CD4-positive, alpha-beta T cell treated with Interleukin-17A for 4 hours (primary cell): Measurements from ENCODE around the gene BIRC6.
"Not testable (repeated sequence)": the region's sequence is repeated elsewhere in the genome, so short reads cannot be mapped to it uniquely, and the experiment has no call there.

Source experiments
- DNase-seq: peaks from one replicate; pipeline ENCODE4 v3.0.0-alpha.2; 2020; ENCODE audit warnings: mixed read lengths

BIRC6 gene, protein sequence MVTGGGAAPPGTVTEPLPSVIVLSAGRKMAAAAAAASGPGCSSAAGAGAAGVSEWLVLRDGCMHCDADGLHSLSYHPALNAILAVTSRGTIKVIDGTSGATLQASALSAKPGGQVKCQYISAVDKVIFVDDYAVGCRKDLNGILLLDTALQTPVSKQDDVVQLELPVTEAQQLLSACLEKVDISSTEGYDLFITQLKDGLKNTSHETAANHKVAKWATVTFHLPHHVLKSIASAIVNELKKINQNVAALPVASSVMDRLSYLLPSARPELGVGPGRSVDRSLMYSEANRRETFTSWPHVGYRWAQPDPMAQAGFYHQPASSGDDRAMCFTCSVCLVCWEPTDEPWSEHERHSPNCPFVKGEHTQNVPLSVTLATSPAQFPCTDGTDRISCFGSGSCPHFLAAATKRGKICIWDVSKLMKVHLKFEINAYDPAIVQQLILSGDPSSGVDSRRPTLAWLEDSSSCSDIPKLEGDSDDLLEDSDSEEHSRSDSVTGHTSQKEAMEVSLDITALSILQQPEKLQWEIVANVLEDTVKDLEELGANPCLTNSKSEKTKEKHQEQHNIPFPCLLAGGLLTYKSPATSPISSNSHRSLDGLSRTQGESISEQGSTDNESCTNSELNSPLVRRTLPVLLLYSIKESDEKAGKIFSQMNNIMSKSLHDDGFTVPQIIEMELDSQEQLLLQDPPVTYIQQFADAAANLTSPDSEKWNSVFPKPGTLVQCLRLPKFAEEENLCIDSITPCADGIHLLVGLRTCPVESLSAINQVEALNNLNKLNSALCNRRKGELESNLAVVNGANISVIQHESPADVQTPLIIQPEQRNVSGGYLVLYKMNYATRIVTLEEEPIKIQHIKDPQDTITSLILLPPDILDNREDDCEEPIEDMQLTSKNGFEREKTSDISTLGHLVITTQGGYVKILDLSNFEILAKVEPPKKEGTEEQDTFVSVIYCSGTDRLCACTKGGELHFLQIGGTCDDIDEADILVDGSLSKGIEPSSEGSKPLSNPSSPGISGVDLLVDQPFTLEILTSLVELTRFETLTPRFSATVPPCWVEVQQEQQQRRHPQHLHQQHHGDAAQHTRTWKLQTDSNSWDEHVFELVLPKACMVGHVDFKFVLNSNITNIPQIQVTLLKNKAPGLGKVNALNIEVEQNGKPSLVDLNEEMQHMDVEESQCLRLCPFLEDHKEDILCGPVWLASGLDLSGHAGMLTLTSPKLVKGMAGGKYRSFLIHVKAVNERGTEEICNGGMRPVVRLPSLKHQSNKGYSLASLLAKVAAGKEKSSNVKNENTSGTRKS (N-terminal part only)

DNA sequence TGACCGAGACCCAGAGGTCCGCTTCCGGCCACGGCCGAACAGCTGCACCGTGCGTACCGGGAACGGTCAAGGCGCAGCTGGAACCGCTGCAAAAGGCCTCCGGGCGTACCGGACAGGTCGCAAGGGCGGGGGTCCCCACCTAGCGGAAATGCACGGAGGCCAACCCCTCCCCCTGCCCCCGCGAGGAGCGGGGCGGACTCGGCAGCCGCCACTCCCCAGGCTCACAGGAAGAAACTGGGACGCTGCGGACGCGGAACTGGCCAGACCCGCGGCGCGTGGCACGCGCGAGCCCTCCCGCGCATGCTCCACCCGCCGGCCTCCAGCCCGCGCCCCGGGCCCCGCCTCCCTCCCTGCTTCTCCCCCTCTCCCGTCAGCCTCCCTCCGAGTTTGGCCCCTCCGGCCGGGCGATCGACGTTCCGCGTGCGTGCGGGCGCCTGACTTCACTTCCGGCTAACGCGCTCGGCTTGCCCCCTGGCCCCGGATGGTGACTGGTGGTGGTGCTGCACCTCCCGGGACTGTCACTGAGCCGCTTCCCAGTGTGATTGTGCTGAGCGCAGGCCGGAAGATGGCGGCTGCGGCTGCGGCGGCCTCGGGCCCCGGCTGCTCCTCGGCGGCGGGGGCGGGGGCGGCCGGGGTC lies at the start of gene BIRC6:
BIRC6 (plus strand) TSS at position 343 of the 637 bp plus-strand sequence; CDS start at position 482, 139 bp downstream.
- peak; percentile 96 for DNase-seq

DNA sequence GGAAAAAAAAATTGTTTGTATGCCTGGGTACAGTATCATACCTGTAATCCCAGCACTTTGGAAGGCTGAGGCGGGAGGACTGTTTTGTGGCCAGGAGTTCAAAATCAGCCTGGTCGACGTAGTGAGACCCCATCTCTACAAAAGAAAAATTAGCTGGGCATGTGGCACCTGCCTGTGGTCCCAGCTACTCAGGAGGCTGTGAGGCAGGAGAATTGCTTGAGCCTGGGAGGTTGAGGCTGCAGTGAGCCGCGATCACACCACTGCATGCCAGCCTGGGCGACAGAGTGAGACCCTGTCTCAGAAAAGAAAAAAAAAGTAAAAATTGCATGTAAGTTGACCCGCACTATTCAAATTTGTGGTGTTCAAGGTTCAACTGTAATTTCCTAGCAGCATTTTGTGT lies 46.2 kb upstream of the BIRC6 start:
- DNase-seq: no peak

DNA sequence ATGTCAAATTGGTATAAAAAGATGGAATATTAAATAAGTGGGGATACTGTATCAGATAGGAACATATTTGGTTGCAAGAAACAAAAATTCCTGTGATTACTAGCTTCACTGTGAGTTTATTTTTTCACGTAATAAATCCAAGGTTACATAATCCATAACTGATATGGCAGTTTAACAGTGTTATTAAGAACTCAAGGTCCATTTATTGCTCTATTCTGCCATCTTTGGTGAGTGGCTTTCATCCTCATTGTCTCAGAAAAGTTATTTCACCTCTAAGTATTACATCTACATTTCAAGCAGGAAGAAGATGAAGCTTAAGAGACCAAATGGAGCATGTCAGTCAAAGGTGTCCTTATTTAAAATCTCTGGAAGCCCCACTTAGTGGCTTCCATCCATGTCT lies 41.9 kb upstream of the BIRC6 start:
- DNase-seq: no peak

DNA sequence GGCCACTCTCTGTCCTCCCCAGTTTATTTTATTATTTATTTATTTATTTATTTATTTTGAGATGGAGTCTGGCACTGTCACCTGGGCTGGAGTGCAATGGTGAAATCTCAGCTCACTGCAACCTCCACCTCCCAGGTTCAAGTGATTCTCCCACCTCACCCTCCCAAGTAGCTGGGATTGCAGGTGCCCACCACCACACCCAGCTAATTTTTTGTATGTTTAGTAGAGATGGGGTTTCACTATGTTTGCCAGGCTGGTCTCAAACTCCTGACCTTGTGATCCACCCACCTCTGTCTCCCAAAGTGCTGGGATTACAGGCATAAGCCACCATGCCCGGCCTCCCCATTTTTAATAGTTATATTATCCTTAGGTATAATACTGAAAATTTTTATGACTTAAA lies 28.1 kb upstream of the BIRC6 start:
- not testable (repeated sequence) for DNase-seq

DNA sequence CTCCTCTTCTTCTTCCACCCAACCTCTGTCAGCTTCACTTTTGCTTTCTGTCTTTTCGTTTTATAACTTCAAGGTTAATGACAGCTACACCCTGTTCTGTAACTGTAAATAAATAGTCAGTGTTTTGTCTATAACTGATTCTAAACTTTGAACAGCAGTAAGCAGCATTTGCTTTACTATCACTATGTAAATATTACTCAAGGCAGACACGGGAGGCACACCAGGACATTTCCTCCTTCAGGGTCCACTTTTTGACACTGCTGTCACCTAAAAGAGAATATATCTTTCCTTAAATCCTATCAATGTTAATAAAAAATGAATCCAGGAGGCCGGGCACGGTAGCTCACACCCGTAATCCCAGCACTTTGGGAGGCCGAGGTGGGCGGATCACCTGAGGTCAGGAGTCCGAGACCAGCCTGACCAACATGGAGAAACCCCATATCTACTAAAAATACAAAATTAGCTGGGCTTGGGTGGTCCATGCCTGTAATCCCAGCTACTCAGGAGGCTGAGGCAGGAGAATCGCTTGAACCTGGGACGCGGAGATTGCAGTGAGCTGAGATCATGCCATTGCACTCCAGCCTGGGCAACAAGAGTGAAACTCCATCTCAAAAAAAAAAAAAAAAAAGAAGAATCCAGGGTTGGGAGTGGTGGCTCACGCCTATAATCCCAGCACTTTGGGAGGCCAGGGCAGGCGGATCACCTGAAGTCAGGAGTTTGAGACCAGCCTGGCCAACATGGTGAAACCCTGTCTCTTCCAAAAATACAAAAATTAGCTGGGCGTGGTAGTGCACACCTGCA lies 27.4 kb upstream of the BIRC6 start:
- DNase-seq: not testable (repeated sequence)

DNA sequence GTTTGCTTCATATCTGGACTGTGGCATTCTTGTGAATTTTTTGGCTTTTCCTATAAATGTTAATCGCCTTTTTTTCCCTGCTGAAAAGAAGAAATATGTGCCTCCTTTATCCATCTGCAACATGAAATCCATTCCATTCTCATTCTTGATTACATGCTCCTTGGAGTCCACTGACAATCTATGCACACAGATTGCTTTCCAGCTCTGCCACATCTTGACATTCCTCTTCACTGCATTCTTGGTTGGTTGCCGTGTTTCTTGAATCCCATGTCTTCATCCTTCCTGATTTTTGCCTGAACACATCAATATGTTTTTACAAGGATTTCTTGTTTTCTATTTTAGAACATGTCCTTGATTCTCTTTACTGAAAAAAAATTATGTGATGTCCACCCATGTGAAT lies 26.7 kb upstream of the BIRC6 start:
- DNase-seq: no peak

DNA sequence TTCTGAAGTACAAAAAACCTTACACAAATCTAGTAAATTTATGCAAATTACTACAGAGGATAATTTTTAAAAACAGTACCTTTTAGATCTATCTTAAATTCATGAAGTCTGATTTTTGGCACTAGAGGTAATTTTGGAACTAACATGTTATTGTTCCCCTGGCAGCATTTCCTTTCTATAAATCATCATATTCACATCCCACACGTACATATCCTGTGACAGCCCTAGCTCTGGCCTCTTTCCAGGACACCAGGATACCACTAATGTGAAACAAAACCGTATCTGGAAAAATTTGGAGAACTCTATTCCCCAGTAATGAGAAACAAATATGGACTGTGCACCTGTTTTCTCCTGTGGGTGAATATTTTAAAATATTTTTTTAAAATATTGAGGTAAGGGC lies 14.0 kb upstream of the BIRC6 start:
- DNase-seq: no peak

DNA sequence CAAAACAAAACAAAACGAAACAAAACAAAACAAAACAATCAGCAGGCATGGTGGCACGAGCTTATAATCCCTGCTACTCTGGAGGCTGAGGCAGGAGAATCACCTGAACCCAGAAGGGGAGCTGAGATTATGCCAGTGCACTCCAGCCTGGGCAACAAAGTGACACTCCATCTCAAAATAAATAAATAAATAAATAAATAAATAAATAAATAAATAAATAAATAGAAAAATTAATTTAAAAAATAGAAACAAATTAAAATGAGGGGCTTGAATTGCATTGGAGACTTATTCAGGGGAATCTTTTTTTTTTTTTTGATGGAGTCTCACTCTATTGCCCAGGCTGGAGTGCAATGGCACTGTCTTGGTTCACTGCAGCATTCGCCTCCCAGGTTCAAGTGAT lies 6.0 kb upstream of the BIRC6 start:
- not testable (repeated sequence) for DNase-seq

DNA sequence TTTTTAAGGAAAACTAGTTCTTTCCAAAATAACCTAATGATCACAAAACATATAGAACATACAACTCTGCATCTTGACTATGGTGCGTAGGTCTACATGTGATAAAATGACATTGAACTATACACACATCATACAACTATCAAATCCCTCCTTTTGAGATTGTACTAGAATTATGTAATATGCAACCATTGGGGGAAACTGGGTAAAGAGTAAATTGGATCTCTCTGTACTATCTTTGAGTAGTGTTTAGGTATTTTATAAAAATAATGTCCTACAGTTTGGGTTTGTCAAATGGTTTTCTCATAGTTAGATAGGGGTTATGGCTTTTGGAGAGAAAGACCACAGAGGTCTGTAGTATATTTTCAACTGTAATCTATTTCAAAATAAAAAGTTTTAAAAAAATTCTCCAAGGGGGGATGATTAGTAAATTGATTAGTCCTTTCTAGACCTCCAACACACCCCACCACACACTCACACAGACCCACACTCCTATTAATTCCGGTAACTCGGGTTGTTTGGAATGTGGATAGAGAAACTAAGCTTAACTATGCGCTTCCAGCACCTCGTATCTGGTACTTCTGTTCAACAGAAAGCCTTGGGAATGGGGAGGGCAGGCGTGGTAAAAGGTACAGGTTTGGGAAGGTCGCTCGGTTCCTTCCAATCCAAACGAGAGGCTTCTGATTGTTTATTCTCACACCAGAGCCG lies 695 bp upstream of the BIRC6 start:
- no peak for DNase-seq

DNA sequence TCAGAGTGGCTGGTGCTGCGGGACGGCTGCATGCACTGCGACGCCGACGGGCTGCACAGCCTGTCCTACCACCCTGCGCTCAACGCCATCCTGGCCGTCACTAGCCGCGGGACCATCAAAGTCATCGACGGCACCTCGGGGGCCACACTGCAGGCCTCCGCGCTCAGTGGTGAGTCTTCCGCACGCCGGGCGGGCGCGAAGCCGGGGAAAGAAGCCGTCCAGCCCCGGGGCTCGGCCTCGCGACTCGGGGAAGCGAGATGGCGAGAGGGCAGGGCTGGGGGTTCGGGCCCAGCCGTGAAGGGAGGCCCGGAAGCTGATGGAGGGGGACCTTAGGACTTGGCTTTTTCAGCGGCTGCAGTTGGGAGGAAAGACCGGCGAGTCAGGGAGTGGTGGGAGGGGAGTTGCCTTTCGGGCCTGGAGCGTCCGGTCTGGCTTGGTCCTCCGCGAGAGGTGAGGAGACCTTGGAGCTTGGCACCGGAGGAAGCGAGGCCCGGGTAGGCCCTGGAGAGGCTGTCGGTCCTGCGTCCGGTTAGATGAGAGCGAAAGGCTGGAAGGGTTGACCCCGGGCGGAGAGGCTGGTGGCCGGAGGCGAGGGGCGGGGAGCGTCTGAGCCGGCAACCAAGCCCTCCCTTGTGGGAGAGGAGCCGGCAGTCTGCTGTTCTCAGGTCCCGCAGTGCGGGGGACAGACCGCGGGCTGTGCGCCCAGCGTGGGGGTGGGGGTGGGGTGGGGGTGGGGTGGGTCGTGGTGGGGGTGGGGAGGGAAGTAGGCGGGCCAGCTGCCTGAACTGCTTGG lies 691 bp downstream of the BIRC6 start:
- DNase-seq: peak; percentile 43

DNA sequence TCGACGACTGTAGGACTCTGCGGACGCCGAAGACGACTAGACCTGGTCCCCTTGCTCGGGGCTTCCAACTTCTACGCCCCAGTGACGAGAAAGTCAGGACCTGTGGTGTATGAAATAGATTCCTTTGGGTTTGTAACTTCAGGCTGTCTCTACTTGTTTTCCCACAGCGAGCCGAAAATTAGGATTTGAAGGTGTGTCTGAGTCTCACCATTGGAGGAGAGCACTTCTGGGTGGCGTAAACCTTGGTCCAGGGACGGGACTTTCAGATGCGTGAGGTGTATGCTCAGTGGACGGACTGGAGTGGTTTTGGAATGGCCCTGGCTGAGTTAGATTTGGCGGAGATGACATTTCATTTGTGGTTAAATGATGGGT lies 1.3 kb downstream of the BIRC6 start:
- no peak for DNase-seq

DNA sequence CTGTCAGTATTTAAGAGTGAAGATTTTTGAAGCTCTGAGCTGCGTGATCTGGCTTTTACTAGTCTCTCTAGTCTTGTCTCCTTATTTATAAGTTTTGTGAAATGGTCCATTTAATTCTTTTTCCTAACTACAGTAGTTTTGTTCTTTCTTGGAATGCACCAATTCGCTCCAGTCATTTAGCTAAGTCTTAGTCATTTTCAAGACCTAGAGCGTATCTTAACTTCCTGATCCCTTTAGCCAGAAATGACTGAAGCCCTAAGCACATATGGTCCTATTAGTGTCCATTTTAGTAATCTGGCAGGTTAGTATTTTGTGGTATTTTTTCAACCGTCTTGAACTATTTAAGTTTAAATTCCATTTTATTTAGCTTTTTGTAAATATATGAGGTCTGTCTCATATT lies 3.6 kb downstream of the BIRC6 start:
- no peak for DNase-seq

DNA sequence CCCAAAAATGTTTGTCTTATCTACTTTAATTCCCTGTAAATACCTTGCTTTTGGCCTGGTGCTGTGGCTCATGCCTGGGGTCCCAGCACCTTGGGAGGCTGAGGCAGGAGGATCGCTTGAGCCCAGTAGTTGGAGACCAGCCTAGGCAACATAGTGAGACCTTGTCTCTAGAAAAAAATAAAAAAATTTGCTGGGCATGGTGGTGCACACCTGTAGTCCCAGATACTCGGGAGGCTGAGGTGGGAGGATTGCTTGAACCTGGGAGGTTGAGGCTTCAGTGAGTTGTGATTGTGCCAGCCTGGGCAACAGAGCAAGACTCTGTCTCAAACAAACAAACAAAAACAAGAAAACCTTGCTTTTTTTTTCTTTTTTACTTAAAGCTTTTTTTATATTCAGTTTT lies 6.2 kb downstream of the BIRC6 start:
- DNase-seq: not testable (repeated sequence)

DNA sequence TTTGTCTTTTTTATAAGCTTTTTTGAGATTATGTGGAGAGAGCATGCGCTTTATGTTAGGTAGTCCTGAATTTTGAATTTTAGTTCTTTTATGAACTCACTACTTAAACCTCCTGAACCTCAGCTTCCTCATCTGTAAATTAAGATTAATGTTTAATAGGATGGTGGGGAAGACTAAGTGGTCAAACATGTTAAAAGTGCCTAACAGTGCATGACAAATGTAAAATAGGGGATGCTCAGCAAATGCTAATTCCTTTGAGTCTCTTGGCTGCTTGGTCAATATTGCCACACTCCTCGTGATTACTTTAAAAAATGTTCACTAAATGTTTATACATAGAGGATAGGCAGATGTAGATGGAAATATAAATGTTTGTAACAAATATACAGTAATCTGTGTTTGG lies 6.8 kb downstream of the BIRC6 start:
- DNase-seq: no peak

DNA sequence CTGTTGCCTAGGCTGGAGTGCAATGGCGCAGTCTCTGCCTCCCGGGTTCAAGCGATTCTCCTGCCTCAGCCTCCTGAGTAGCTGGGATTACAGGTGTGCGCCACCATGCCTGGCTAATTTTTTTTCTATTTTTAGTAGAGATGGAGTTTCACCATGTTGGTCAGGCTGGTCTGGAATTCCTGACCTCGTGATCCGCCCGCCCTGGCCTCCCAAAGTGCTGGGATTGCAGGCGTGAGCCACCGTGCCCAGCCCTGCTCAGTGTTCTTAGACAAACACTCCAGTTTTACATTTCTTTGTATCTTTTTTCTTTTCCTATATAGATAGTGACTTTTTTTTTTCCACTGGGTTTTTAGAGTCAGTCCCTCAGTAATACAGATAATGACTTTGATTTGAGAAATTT lies 7.5 kb downstream of the BIRC6 start:
- DNase-seq: not testable (repeated sequence)

DNA sequence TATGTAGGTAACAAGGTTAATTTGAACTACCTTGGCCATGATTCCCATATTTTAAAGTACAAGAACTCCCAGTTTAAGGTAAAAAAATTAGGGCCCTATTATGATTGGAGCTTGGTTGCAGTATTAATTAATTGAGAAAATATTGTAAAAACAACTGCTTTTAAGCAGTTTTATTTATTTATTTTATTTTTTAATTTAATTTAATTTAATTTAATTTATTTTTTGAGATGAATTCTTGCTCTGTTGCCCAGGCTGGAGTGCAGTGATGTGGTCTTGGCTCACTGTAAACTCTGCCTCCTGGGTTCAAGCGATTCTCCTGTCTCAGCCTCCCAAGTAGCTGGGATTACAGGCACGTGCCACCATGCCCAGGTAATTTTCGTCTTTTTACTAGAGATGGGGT lies 8.9 kb downstream of the BIRC6 start:
- DNase-seq: not testable (repeated sequence)

DNA sequence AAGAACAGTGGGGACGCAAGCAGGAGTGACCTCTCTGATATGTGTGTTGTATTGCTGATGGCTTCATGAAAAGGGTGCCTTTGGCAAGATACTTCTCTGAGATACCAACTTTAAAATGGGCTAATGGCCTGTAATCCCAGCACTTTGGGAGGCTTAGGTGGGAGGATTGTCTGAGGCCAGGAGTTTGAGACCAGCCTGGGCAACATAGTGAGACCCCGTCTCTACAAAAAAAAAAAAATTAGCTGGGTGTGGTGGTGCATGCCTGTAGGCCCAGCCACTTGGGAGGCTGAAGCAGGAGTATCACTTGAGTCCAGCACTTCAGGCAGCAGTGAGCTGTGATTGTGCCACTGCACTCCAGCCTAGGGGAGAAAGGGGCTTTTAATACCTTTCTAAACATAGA lies 9.8 kb downstream of the BIRC6 start:
- DNase-seq: no peak

DNA sequence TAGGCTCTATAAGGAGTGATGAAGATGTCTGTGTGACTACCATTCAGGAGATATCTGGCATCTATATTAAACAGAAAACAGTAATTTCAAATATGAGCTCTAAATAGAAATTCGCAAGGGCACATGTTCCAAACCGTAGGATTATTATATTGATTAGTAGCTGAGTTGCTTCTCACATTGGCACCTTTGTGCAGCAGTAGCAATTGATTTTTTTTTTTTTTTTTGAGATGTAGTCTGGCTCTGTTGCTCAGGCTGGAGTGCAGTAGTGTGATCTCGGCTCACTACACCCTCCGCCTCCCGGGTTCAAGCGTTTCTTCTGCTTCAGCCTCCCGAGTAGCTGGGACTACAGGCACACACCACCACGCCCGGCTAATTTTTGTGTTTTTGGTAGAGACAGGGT lies 12.4 kb downstream of the BIRC6 start:
- DNase-seq: no peak

DNA sequence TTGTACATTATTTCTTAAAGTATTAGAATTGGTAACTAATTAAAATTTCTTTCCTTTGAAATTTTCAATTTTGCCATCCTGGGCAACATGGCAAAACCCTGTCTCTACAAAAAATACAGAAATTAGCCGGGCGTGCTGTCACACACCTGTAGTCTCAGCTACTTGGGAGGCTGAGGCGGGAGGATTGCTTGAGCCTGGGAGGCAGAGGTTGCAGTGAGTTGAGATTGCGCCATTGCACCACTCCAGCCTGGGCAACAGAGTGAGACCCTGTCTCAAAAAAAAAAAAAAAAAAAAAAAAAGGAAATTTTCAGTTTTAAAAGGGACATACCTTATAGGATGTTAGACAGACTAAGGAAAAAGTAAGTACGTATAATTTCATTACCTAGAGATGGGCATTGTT lies 14.1 kb downstream of the BIRC6 start:
- DNase-seq: not testable (repeated sequence)

DNA sequence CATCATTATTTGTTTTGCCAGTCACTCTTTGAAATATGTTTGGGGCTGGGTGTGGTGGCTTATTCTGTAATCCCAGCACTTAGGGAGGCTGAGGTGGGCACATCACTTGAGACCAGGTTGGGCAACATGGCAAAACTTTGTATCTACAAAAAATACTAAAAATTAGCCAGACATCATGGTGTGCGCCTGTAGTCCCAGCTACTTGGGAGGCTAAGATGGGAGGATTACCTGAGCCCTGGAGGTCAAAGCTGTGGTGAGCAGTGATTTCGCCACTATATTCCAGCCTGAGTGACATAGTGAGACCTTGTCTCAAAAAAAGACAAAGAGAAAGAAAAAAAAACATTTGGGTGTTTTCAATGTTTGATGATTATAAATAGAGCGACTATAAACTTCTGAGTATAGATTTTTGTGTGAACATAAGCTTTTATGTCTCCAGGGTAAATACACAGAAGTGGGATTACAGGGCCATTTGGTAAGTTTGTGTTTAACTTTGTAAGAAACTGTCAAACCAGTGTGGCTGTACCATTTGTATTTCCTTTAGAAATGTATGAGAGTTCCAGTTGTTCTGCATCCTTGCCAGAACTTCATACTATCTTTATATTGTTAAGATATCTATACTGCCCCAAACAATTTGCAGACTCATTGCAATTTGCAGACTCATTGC lies 15.8 kb downstream of the BIRC6 start:
- DNase-seq: no peak
